ENCODE results near the gene HNRNPL. TPM values are rescaled to one million over a fixed set of nuclear protein-coding genes. Genes with fewer than 3 reads are reported as not detected.

Gene HNRNPL
- total and polyA plus RNA-seq, 9 of the 15 experiments (the other 6 are each of a cell fraction or from before 2014, with no cell fraction given), result 39.5 to 610 (median 299) TPM

DNA sequence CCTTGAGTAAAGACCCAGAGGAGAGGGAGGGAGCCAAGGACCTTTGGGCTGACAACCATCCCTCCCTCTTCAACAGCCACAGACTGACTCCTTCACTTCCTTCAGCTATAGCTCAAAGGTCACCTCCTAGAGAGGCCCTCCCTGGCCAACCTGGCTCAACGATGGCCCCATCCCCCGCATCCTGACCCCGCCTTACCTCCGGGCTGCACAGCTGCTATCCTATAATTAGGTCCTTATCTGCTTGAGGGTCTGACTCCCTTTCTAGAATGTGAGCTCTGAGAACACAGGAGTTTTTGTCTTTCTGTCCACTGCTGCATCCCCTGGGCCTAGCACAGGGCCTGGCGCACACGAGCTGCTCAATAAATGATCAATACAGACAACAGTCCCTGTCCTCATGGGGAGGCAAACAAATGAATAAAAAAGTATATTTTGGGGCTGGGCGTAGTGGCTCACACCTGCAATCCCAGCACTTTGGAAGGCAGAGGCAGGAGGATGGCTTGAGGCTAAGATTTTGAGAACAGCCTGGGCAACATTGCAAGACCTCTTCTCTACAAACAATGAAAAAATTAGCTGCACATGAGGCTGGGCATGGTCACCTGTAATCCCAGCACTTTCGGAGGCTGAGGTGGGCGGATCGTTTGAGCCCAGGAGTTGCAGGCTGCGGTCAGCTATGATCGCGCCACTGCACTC is 30.4 kb downstream of the HNRNPL start (continued):
- TF ChIP-seq, protein P1, sequence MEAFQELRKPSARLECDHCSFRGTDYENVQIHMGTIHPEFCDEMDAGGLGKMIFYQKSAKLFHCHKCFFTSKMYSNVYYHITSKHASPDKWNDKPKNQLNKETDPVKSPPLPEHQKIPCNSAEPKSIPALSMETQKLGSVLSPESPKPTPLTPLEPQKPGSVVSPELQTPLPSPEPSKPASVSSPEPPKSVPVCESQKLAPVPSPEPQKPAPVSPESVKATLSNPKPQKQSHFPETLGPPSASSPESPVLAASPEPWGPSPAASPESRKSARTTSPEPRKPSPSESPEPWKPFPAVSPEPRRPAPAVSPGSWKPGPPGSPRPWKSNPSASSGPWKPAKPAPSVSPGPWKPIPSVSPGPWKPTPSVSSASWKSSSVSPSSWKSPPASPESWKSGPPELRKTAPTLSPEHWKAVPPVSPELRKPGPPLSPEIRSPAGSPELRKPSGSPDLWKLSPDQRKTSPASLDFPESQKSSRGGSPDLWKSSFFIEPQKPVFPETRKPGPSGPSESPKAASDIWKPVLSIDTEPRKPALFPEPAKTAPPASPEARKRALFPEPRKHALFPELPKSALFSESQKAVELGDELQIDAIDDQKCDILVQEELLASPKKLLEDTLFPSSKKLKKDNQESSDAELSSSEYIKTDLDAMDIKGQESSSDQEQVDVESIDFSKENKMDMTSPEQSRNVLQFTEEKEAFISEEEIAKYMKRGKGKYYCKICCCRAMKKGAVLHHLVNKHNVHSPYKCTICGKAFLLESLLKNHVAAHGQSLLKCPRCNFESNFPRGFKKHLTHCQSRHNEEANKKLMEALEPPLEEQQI (IDR thresholded peaks at IDR 0.05), result no peak
- no peak for TF ChIP-seq ZNF75A (CRISPR knock-in tag; IDR thresholded peaks at IDR 0.05)
- TF ChIP-seq, protein P2, sequence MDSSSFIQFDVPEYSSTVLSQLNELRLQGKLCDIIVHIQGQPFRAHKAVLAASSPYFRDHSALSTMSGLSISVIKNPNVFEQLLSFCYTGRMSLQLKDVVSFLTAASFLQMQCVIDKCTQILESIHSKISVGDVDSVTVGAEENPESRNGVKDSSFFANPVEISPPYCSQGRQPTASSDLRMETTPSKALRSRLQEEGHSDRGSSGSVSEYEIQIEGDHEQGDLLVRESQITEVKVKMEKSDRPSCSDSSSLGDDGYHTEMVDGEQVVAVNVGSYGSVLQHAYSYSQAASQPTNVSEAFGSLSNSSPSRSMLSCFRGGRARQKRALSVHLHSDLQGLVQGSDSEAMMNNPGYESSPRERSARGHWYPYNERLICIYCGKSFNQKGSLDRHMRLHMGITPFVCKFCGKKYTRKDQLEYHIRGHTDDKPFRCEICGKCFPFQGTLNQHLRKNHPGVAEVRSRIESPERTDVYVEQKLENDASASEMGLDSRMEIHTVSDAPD (CRISPR knock-in tag; IDR thresholded peaks at IDR 0.05), result no peak
- no peak for TF ChIP-seq PRMT5 (CRISPR knock-in tag; IDR thresholded peaks at IDR 0.05)
- TF ChIP-seq, protein P3, sequence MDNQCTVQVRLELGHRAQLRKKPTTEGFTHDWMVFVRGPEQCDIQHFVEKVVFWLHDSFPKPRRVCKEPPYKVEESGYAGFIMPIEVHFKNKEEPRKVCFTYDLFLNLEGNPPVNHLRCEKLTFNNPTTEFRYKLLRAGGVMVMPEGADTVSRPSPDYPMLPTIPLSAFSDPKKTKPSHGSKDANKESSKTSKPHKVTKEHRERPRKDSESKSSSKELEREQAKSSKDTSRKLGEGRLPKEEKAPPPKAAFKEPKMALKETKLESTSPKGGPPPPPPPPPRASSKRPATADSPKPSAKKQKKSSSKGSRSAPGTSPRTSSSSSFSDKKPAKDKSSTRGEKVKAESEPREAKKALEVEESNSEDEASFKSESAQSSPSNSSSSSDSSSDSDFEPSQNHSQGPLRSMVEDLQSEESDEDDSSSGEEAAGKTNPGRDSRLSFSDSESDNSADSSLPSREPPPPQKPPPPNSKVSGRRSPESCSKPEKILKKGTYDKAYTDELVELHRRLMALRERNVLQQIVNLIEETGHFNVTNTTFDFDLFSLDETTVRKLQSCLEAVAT (IDR thresholded peaks at IDR 0.05), result no peak
- no peak for TF ChIP-seq POLR2G (IDR thresholded peaks at IDR 0.05; ENCODE audit: low read depth, low read length)
- TF ChIP-seq HNRNPH1 (optimal IDR thresholded peaks at IDR 0.05; ENCODE audit: low read depth, low read length), result no peak
- no peak for TF ChIP-seq HNRNPUL1 (IDR thresholded peaks at IDR 0.05; ENCODE audit: low read length)
- 0 out of 2 replicates have a peak, but pooled peaks have one; percentile 38 for TF ChIP-seq ZNF175 (CRISPR knock-in tag; IDR thresholded peaks at IDR 0.05; ENCODE audit: low read depth)
- TF ChIP-seq DDX20 (tag; IDR thresholded peaks at IDR 0.05; ENCODE audit: low read depth), result no peak
- no peak for TF ChIP-seq STAG1 (CRISPR knock-in tag; IDR thresholded peaks at IDR 0.05; ENCODE audit: borderline replicate concordance)
- TF ChIP-seq MAZ (CRISPR knock-in tag; conservative IDR thresholded peaks at IDR 0.05 in 1 of 2, IDR thresholded peaks at IDR 0.05 in 1 of 2), result peak in 1 of 2 experiments; percentile 67; a peak in 2 of 4 replicates
- TF ChIP-seq, protein P4, sequence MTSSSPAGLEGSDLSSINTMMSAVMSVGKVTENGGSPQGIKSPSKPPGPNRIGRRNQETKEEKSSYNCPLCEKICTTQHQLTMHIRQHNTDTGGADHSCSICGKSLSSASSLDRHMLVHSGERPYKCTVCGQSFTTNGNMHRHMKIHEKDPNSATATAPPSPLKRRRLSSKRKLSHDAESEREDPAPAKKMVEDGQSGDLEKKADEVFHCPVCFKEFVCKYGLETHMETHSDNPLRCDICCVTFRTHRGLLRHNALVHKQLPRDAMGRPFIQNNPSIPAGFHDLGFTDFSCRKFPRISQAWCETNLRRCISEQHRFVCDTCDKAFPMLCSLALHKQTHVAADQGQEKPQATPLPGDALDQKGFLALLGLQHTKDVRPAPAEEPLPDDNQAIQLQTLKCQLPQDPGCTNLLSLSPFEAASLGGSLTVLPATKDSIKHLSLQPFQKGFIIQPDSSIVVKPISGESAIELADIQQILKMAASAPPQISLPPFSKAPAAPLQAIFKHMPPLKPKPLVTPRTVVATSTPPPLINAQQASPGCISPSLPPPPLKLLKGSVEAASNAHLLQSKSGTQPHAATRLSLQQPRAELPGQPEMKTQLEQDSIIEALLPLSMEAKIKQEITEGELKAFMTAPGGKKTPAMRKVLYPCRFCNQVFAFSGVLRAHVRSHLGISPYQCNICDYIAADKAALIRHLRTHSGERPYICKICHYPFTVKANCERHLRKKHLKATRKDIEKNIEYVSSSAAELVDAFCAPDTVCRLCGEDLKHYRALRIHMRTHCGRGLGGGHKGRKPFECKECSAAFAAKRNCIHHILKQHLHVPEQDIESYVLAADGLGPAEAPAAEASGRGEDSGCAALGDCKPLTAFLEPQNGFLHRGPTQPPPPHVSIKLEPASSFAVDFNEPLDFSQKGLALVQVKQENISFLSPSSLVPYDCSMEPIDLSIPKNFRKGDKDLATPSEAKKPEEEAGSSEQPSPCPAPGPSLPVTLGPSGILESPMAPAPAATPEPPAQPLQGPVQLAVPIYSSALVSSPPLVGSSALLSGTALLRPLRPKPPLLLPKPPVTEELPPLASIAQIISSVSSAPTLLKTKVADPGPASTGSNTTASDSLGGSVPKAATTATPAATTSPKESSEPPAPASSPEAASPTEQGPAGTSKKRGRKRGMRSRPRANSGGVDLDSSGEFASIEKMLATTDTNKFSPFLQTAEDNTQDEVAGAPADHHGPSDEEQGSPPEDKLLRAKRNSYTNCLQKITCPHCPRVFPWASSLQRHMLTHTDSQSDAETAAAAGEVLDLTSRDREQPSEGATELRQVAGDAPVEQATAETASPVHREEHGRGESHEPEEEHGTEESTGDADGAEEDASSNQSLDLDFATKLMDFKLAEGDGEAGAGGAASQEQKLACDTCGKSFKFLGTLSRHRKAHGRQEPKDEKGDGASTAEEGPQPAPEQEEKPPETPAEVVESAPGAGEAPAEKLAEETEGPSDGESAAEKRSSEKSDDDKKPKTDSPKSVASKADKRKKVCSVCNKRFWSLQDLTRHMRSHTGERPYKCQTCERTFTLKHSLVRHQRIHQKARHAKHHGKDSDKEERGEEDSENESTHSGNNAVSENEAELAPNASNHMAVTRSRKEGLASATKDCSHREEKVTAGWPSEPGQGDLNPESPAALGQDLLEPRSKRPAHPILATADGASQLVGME (CRISPR knock-in tag; IDR thresholded peaks at IDR 0.05), result no peak
- TF ChIP-seq, protein P5, sequence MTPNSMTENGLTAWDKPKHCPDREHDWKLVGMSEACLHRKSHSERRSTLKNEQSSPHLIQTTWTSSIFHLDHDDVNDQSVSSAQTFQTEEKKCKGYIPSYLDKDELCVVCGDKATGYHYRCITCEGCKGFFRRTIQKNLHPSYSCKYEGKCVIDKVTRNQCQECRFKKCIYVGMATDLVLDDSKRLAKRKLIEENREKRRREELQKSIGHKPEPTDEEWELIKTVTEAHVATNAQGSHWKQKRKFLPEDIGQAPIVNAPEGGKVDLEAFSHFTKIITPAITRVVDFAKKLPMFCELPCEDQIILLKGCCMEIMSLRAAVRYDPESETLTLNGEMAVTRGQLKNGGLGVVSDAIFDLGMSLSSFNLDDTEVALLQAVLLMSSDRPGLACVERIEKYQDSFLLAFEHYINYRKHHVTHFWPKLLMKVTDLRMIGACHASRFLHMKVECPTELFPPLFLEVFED (CRISPR knock-in tag; conservative IDR thresholded peaks at IDR 0.05), result no peak
